G401.6 (cell line): ENCODE results near the gene SYT1.

Source experiments
- FAIRE-seq: peaks from 2 replicates; lab custom pipeline; 2012; peaks lifted over from hg19 to GRCh38; lab: Jason Lieb, UNC

Gene SYT1

DNA sequence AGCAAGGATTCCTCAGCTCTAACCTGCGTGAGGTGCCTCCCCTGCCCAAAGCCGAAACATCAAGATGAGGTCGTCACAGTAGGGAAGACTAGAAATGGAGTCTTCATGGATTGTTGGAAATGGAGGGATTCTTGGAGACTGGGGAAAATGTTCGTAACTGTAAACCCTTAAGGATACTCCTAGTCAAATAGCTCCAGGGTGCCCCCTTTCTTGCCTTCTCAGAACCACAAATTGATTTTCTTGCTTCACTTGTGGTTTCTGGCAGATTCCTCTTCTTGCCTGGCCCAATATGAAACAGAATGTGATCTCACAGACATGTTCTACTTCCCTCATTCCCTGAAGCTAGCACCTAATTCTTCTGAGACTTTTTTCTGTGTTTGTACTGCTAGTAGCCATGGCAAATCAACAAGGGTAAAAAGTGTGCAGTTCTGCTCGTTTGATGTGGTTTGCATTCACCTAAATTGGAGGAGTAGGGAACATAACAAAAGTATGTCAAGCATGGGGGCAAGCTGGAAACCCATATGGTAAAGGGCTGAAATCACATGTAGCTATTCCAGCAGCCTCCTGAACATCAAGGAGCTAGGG, 494.2 kb downstream of the SYT1 start:
- no peak for FAIRE-seq

DNA sequence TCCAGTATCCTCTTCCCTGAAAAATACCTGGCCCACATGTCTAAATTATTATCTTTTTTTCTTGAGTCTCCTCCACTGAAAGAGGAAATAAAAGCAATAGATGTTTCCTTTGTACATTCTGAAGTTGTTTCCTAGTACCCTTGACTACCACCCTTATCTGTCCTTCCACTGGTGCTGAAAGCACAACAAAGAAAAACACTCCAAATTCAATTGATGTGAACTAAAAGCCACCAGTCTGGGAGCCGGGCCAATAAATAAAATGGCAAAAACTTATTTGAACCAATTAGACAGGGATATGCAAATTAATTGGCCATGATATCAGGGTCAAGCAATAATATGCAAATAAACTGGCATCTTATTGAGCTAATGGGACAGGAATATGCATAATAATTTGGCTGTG, 495.7 kb downstream of the SYT1 start:
- FAIRE-seq, result no peak

DNA sequence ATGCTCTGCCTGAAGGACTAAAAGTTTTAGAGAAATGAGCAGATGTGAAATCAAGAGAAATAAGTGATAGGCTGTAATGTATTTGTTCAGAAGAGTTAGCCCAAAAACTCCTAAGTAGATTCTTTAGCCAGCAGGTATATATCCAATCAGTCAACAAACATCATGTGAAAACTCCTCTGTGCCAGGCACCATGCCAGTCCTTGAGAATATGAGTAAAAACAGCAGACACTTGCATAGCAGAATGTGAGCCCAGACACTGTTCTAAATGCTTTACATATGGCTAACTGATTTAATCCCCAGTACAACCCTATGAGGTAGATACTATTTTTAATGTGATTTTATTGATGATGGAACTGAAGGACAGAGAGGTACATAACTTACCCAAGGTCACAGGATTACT, 496.4 kb downstream of the SYT1 start:
- FAIRE-seq, result no peak

DNA sequence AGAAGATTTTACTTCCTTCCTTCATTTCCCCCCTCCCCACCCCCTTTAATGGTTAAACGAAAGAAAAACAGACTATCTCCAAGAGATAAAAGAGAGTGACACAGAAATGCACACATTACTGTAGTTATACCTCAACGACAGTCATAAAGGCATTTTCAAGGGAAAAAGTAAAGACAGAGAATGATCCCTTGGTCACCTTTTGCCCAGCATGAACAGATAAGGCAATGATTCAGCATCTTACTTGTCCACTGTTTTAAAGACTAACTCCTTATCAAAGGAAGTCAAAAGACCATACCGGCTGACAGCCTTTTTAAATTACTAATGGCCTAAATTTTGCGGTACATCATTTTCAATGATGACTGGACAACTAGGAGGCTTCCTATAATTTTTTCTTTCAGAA, 499.6 kb downstream of the SYT1 start:
- no peak for FAIRE-seq

DNA sequence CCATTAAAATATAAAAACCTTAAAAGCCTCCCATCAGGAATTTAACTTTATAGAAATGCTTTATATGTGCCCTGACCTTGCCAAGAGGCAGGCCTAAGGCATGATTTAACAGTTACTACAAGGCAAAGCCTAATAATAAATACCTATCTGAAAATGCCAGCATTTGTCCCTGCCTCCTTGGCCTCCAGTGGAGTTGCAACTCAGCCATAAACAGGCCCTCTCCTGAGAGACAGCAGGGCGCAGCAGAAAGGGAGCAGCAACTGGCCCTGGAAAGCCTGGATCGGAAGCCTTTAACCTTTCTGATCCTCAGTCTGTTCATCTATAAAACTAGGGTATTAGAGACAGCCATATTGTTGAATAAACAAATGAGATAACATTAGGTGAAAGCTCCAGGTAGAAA, 501.8 kb downstream of the SYT1 start:
- no peak for FAIRE-seq

DNA sequence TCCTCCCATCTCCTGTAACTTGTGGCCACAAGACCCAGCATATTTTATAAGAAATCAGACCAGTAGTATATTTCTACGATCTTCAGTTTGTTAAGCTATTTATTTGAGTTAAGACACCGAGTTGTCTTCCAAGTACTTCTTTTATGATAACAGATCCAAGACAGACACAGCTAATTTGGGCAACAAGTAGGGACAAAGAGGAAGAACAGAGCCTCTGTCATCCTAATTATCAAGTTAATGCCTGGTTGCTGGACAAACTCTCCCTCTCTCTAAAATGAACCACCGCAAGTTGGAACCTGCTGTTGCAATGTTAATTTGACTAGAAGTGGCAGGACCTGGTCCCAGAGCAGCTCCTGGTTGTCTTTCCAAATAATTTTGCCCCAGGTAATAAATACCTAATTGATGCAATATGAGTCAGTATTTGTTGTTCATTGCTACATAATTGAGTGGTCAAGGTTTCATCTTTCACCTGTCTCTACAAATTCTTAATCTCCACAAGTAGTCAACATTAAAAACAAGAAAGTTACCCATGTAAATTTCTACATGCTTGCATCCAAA, 502.5 kb downstream of the SYT1 start:
- no peak for FAIRE-seq

DNA sequence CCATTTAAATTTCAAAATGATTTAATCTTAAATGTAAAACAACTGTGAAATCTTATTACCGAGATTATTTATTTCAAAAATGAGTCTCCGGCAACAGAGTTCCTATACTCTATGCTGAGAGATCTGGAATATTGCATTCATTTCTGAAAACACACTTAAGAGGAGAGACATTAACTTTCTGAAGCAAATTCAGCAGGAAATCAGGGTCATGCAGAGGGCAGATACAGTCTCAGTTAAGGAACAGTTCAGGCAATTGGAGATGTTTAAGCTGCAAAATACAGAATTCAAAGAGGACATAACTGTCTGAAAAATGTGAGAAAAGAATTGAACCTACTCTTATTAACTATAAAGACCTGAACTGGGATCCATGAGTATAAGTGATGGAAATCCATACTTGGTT, 505.4 kb downstream of the SYT1 start:
- no peak for FAIRE-seq

DNA sequence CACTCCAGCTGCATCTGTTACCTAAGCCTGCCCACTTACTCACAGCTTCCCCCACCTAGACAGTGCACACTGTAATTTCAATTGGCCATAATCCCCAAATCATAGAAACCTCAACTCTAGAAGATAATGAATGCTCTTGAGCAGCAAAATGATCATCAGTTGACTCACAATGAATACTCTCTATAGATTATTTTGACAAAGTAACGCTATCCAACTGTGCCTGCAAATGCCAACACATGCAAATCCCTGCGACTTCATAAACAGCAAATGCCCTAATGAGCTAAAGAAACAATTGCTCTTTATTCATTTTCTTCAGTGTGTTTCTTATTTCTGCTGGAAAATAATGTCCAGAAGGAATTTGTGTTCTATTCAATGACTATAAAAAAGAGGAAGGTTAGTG, 506.7 kb downstream of the SYT1 start:
- no peak for FAIRE-seq

DNA sequence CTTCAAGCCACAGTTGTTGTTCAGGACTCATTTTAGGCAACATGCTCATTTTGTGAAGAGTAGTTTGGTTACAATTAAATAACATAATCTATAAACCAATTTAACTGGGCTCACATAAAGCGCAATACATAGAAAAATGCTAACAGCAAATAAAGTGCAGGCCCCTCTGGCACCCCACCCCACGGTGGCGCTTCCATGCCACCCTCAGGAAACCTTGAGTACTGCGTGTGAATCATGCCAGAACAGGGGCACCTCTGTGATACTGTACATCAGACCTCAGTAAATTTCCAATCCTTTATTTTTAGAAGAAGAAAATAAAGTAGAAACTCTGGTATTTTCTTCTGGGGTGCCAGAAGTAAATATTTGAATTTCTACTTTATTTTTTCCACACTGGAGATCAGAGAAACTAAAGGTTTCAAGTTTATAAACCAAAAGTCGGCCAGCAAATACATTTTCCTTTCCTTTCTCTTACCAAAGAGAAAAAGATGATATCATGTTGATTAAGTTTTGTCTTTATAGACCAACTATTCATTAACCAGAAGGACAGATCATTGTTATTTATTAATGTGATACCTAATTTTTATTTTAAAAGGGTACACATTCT, 509.4 kb downstream of the SYT1 start:
- FAIRE-seq, result peak; percentile 78

DNA sequence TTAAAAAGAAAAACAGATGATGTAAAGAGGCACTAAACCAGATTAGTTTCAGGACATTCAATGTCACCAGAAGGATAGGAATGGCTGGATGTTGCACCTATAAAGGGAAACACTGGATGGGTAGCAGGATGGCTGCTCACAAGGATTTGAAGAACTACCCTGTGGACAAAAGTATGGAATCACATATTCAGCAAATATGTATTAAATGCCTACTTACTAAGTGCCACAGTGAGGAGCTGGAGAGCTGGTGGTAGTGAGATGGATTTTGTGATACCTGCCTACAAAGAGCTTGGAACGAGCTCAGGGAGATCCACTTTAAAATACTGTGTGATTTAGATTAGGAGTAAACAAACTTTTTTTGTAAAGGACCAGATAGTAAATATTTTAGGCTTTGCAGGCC, 510.0 kb downstream of the SYT1 start:
- FAIRE-seq, result peak; percentile 84

DNA sequence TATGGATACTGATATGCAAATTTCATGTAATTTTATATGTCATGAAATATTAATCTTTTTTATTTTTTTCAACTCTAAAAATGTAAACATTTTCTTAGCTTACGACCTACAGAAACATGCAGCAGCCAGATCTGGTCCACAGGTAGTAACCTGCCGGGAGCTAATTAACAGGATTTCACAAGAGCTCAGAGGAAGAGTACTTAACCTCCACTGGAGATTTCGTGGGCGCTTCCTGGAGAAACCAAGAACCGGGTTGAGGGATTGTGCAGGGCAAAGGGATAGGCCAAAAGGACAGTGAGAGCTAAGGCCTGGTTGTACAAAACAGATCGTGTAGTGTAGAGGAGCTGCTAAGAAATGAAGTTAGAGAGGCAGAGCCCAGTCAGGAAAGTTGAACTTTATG, 510.5 kb downstream of the SYT1 start:
- no peak for FAIRE-seq

DNA sequence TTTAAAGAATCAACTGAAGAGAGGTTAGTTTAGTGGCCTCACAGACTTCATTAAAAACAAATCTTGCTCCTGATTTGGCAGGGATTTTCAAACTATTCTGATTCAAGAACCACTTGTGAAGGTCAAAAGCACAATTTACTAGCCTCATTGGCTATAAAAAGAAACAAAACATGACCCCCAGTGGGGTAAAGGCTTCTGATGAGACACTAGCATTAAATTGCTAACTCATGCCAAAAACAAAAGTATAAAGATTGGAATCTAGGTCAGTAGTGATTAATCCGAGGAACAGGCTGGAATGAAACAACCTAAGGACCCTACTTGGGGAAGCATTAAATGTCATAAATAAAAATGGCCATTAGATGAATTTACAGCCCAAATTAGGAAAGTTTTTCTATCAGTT, 513.9 kb downstream of the SYT1 start:
- FAIRE-seq, result no peak

DNA sequence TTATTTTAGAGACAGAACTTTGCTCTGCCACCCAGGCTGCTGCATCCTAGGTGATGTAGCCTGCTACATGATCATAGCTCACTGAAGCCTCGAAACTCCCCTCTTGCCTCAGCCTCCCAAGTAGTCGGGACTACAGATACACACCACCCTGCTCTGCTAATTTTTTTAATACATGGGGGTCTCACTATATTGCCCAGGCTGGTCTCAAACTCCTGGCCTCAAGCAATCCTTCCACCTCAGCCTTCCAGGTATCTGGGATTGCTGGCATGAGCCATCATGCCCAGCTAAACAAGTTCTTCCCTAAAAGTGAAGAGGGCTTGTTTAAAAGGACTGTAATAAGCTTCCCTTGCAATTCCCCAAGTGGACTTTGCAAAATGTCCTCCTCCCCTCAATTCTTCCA, 515.8 kb downstream of the SYT1 start:
- no peak for FAIRE-seq

DNA sequence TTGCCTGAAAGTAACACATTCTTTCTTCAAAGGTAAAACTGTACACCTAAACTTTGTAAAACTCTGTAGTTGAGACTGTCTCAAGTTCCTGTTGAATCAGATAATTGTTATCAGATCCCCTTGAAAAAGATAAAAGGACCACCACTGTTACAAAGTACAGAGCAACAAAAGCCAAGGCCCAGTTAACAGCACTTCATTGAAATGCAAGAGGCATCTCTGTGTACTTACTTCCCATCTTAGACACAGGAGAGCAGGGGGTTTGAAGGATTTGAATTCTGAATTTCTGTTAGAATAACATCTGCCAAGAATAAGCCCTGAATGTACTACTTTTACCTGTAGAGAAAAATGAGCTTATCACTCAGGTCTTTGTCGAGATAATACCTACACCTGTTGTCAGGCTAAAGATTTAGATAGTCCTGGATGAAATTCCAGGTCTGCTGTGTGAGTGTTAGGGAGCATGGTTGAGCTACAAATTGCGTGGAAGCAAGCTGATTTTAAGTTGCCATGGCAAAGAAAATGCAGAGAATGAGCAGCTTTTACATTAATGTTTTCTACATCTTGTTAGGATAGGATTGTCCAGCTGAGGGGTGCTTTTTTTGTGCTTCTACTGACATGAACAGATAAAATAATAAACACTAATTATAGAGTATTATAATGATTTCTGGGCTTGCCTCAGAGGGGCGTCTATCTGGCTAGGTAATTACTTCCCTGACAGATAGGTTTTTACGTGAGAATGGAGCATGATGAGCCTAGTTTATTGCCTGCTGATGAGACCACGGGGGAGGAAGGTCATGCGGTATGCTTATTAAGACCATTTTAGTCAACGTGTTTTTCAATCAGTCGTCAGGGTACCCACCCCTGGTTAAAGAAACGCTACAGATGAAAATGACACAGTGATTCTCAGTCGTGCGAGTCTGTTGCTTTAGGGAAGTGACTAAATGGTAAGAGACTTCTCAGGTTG, 517.0 kb downstream of the SYT1 start:
- no peak for FAIRE-seq

DNA sequence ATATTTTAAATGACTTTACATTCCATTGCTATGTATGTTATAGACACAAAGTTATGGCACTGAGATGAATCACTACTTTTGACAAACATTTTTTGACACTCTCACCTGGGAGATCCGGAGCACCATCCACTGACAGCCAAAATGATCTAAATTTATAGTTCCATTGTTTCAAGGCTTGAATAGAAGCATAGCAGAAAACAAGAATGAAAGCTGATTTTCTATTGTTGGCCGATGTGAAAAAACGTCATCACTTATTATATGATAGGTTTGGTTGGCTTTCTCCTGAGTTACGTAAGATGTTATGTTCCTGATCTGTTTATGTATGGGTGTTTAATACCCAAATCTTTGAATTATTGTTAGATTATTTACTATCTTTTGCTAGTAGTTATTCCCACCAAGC, 520.0 kb downstream of the SYT1 start:
- no peak for FAIRE-seq

DNA sequence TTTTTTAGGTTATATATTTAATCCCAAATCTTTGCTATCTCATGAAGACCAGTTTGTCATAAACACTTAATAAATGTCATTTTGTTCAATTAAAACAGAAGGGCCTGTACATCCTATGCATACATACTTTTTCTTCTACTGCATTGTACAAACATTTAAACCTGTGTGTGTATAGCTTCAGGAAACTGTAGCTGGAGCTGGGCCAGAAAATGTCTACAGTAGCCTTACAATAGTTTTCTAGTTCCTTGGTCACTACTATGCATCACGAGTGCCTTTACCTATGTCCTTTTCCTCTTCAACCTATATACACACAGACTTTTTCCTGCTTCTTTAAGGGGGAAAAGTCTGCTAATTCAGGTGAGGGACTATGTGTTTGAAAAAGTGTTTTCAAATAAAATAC, 523.4 kb downstream of the SYT1 start:
- FAIRE-seq, result no peak

DNA sequence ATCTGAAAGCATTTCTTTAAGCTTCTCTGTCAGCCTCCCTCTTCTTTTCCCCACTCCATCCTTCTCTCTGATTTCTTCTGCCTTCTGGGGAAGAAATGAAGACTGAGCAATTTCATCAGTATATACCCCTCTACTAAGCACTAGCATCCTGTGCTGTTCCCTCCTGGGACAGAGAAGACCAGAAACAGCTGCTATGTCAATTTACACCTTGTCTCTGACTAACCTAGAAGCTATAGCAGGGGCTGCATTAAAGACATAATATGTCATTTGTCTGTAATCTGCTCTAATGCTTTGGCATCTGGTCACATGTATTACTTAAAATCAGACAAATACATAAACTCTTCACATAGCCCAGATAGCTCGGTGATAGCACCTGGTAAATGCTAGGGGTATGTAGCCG, 529.3 kb downstream of the SYT1 start:
- no peak for FAIRE-seq

DNA sequence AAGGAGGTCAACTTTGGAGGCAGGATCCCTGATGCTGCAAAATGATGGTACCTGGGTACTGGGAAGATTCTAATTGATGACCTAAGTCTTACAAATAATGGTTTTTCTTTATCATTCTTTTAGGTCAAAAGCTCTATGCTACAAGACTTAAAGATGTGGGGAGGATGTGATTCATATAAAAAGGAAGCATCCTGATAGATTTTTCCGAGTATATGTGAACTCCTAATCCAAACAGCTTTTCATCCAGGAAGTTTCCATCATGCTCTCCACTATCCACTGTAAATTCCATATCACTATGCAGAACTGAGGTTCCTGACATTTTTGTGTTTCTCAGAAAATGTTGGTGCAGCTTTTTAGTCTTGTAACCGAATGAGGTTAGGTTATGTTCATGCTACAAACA, 533.0 kb downstream of the SYT1 start:
- FAIRE-seq, result no peak

DNA sequence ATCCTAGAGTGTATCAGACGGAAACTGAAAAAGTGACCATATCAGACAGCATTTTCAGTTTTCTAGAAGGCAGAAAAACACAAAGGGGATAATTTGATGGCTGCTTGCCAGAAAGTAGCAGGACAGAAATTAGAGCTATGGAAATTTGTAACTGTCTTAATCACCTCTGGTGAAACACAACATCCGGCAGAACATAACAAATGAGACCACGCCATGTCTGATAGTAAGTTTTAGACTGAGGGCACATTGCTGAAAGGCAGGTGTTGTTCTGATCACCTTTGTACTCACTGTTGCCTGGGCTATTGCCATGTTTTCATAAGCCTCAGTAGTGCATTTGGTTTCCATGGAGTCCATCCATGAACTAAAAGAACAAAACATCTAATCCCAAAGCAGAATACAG, 535.9 kb downstream of the SYT1 start:
- FAIRE-seq, result no peak

DNA sequence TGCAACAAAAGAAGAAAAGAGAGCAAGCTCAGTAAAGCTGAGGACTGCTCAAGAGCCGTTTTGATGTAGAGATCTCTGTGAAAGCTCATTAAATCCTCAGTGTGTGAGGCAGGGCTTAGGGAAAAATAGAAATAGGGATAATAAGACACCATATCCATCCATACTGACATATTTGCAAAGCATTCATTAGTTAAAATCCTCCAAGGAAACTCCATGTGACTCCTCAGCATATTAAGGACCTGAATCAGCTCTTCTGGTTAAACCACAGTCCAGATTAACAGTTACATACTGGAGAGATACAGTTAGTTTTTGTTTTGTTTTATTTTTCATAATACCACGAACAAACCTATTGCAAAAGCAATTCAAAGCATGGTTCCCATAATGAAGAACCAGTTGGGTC, 538.0 kb downstream of the SYT1 start:
- no peak for FAIRE-seq

DNA sequence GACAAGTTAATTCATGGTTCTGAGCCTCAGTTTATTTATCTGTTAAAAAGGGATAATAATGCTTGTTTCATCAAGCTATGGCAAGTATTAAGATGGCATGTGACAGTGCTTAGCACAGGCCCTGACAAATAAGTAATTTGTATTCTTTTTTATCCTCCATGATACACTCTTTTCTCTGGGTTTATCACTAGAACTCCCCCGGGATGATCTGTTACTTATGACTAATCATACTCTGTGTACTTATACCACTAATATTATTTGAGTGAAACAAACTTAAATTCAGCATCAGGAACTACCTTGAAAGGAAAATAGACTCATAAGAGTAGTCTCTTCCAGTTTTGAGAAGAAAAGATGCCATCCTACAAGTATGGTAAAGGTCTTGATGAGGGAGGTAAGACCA, 542.4 kb downstream of the SYT1 start:
- FAIRE-seq, result no peak

DNA sequence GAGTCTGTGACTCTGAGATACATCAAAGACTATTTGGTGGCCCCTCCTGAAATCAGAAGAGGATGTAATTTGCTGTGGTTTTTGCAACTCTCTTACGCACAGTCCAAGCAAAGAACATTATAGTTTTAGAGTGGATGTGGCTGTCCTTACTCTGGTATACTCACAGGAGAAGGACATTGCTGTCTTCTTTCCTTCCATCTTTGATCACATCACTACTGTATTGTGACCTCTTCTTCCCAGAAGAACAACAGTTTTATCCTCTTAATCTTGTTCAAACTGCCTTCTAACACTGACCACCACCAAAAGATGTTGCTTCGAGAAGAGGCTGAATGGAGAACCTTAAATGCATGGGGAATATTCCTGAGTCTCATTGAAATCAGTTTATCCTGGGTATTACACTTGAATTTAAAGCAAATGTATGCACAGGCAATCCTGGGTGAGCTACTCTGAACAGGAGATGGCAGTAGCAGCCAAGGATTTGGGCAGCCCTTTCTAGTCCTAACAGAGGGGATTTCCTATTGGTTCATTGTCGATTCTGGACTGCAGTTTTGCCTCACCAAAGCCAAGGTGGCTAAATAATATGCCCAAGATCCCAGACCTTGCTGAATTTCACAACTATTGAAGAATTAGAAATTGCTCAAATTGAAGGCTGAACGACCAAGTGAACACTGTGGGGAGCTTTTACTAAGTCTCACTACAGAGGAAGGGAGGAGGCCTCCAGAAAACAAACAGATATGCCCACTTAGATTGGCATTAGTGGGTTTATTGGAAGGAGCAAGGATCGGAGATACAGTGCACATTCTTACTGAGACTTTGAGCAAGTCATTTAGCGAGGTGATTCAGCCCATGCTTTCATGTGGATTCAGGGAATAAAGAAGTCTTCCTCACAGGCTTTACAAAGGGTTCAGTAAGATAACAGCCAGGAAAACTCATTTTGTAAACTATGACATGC, 543.4 kb downstream of the SYT1 start:
- peak; percentile 98 for FAIRE-seq
